Dendritic cell treated with granulocyte-macrophage colony-stimulating factor and Interleukin-4, amounts not matched to agents 40 ng/mL and 50 ng/mL, for 4 days (primary cell): ENCODE data around the gene SLC2A9.
A peak's percentile ranks its signal among the peaks of the same experiment; 100 is the strongest.

Experiments
- H3K27ac Mint-ChIP-seq: one replicate; pipeline ENCODE4 v1.8.0; 2022; ENCODE audit warnings: mild to moderate bottlenecking, mixed read lengths
- H3K27me3 Mint-ChIP-seq: one replicate; pipeline ENCODE4 v1.8.0; 2022; ENCODE audit warnings: mild to moderate bottlenecking, mixed read lengths
- H3K36me3 Mint-ChIP-seq: one replicate; pipeline ENCODE4 v1.8.0; 2022; ENCODE audit warnings: low read depth, mixed read lengths
- H3K4me1 Mint-ChIP-seq: one replicate; pipeline ENCODE4 v1.8.0; 2022; ENCODE audit warnings: low read depth, mixed read lengths
- H3K4me3 Mint-ChIP-seq: one replicate; pipeline ENCODE4 v1.8.0; 2022; ENCODE audit warnings: mild to moderate bottlenecking, moderate library complexity, mixed read lengths
- H3K9me3 Mint-ChIP-seq: one replicate; pipeline ENCODE4 v1.8.0; 2022; ENCODE audit warnings: mixed read lengths
- intact Hi-C: fragments of 100-400 bp; cut with micrococcal nuclease; formaldehyde crosslinking; loops from one replicate; pipeline ENCODE4 v1.15.0; 2022

The SLC2A9 gene

DNA sequence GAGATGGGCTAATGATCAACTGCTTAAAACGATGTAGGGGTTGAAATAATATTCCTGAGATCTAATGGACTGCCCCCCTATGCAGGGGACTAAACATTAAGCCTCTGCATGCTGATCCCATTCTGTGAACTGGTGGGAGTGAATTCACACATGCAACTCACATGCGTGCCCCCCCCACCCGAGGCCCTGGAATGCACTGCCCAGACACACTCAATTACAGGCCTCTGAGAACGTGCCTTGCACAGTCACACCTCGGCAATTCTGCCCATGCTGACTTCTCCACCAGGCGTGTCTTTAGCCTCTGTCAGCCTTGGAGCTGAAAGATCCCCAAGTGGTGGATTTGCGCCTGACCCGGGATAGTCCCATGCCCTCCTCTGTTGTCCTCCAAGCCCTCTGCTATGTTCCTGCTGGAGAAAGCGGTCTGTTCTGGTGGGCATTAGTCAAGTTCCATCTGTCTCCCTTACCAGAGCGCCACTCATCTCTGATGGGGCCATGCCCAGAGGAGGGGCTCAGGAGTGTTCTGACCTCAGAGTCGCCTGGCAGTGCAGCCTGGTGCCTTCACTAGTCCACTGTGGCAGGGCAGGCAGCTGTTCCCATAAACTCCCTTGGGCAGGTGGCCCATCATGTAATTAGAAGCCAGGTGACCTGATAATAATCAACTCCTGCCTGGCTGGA lies 153.4 kb downstream of the SLC2A9 start:
- Mint-ChIP-seq H3K27me3 (no peaks in the 10 kb centered on the region), H3K4me1 (no peaks in the 10 kb centered on the region), H3K9me3 (no peaks in the 10 kb centered on the region), H3K27ac (no peak overlapping the region), H3K36me3 (peaks cover 52% of the 10 kb centered on the region), H3K4me3 (no peak overlapping the region)
- intact Hi-C loops = no loop called here

DNA sequence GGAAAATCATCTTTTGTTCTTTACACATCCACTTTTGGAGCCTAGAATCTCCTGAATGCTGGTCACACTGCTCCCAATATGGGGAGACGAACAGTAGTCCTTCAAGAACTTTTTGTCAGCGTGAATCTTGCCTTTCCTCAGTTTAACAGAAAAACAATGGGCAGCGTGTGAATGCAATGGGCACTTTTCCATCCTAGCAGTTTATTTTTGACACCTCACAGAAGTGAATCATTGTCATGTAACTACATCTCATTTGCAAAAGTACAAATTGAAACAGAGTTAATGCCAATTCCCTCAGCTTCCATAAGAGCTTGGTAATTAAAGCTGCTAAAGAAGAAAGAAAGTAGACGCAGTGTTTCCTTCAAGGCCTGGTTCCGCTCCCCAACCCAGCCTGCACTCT lies 154.4 kb downstream of the SLC2A9 start:
- intact Hi-C loops = no loop called here
- peaks cover 58% of the 10 kb centered on the region for H3K36me3 Mint-ChIP-seq
- H3K4me3 Mint-ChIP-seq = no peak overlapping the region
- no peak overlapping the region for H3K27ac Mint-ChIP-seq
- H3K4me1 Mint-ChIP-seq = no peaks in the 10 kb centered on the region
- no peaks in the 10 kb centered on the region for H3K27me3 Mint-ChIP-seq
- H3K9me3 Mint-ChIP-seq = no peaks in the 10 kb centered on the region

GRCh38 chr4:9861561-9861960 lies 159.7 kb downstream of the SLC2A9 start:
- peaks cover 66% of the 10 kb centered on the region for H3K36me3 Mint-ChIP-seq
- H3K27ac Mint-ChIP-seq = no peak overlapping the region
- intact Hi-C loops = no loop called here
- no peaks in the 10 kb centered on the region for H3K4me1 Mint-ChIP-seq
- peaks cover 7% of the 10 kb centered on the region for H3K9me3 Mint-ChIP-seq
- H3K27me3 Mint-ChIP-seq = no peaks in the 10 kb centered on the region
- H3K4me3 Mint-ChIP-seq = no peak overlapping the region

- intact Hi-C loops = no loop called here
- Mint-ChIP-seq H3K4me1 (peaks cover 12% of the 10 kb centered on the region), H3K9me3 (peaks cover 17% of the 10 kb centered on the region), H3K27ac (no peak overlapping the region), H3K27me3 (no peaks in the 10 kb centered on the region), H3K36me3 (peaks cover 64% of the 10 kb centered on the region), H3K4me3 (no peak overlapping the region)
Measured at GRCh38 chr4:9859810-9860209, 161.5 kb downstream of the SLC2A9 start.

DNA sequence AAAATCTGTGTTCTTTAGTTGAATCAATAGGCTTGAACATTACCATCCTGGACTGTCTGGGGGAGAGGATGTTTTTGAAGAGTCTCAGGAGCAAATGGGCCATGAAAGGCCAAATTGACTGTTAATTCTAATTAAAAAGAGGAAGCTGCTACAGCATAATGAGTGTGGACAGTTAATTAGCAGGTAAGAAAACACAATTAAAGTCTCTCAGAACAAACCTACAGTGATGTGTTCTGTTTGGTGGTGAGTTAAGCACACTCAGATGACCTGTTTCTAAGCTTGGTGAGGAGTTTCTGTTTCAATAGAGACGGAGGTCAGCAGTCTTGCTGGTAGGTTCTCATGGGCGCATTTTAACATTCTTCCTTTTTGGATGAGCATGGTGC lies 171.8 kb downstream of the SLC2A9 start:
- Mint-ChIP-seq H3K9me3 (no peaks in the 10 kb centered on the region), H3K27me3 (no peaks in the 10 kb centered on the region), H3K36me3 (peaks cover 15% of the 10 kb centered on the region), H3K27ac (peak overlapping the region; percentile 81), H3K4me3 (no peak overlapping the region), H3K4me1 (peaks cover 27% of the 10 kb centered on the region)
- intact Hi-C loops = no loop called here

GRCh38 chr4:9847968-9848748 lies 173.1 kb downstream of the SLC2A9 start:
- H3K4me1 Mint-ChIP-seq = peaks cover 27% of the 10 kb centered on the region
- no peaks in the 10 kb centered on the region for H3K27me3 Mint-ChIP-seq
- H3K4me3 Mint-ChIP-seq = no peak overlapping the region
- H3K27ac Mint-ChIP-seq = peak overlapping the region; percentile 81
- intact Hi-C loops = no loop called here
- peaks cover 2% of the 10 kb centered on the region for H3K9me3 Mint-ChIP-seq
- peaks cover 15% of the 10 kb centered on the region for H3K36me3 Mint-ChIP-seq

DNA sequence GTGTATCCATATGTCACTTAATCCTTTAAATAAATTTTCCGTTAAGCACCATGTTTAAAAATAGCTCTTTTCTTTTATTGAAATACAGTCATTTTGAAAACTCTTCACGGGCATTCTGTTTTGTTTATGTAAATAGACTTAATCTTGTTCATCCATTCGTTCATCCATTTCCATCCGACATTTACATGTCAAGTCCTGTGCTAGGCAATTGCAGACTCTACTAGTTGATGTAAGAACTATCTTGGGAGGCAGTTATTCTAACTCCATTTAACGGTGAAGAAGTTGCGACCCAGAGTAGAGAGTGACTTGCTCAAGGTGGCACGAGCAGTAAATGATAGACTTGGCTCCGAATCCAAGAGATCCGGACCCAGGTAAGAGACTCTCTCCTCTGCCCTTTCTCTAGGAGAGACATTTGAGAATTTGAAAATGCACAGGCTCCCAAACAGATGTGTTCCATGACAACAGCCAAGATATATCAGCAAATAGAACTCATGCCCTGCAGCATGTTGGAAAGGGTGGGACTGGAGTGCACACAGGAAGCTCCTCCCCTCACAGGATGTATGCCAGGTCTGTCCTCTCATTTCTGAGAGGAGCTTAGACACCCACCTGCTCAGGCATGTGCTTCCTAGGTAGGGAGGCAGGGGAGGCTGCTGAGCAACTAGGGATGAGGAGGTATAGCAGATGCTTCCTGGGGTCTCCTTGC lies 175.4 kb downstream of the SLC2A9 start:
- H3K4me1 Mint-ChIP-seq = peaks cover 27% of the 10 kb centered on the region
- no peaks in the 10 kb centered on the region for H3K27me3 Mint-ChIP-seq
- H3K9me3 Mint-ChIP-seq = peaks cover 21% of the 10 kb centered on the region
- no peak overlapping the region for H3K4me3 Mint-ChIP-seq
- intact Hi-C loops = no loop called here
- H3K36me3 Mint-ChIP-seq = peaks cover 26% of the 10 kb centered on the region
- H3K27ac Mint-ChIP-seq = no peak overlapping the region

GRCh38 chr4:9841072-9841471 lies 180.2 kb downstream of the SLC2A9 start:
- Mint-ChIP-seq H3K4me3 (no peak overlapping the region), H3K27me3 (no peaks in the 10 kb centered on the region), H3K4me1 (no peaks in the 10 kb centered on the region), H3K27ac (no peak overlapping the region), H3K9me3 (peaks cover 26% of the 10 kb centered on the region), H3K36me3 (peaks cover 24% of the 10 kb centered on the region)
- intact Hi-C loops = no loop called here

DNA sequence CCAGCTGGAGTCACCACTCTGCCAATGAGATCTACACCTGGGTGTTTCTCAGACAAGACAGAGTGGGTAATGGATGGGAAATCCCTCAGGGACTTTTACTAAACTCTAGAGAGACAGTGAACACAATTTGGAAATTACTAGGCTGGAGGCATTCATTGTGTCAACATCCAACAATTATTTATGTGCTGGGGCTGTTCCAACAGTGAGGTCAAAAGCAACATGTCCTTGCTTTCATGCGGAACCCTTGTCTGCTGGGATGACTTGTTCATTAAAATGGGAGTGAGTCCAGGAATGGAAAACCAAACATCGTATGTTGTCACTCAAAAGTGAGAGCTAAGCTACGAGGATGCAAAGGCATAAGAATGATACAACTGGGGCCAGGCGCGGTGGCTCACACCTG lies 185.9 kb downstream of the SLC2A9 start:
- H3K4me3 Mint-ChIP-seq = no peak overlapping the region
- no peak overlapping the region for H3K27ac Mint-ChIP-seq
- H3K27me3 Mint-ChIP-seq = no peaks in the 10 kb centered on the region
- H3K36me3 Mint-ChIP-seq = peaks cover 56% of the 10 kb centered on the region
- no peaks in the 10 kb centered on the region for H3K4me1 Mint-ChIP-seq
- no peaks in the 10 kb centered on the region for H3K9me3 Mint-ChIP-seq
- intact Hi-C loops = no loop called here

DNA sequence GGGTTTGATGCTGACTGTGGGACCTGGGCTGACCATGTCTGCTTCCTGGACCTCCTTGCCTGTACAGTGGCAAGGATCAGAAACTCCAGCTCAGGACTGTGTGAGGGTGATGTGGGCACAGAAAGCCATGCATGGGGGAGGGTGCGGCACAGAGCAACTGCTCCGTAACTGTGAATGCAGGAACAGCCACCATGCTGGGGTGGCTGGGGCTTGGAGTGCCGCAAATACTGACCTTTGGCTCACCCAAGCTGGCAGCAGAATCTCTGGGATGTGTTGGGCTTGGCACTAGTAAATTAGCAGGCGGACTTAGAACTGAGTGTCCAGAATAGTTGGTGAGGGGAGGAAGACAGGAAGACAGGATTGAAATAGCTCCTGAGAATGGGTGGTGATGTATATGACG lies 187.9 kb downstream of the SLC2A9 start:
- H3K36me3 Mint-ChIP-seq = peaks cover 71% of the 10 kb centered on the region
- intact Hi-C loops = no loop called here
- no peak overlapping the region for H3K4me3 Mint-ChIP-seq
- no peaks in the 10 kb centered on the region for H3K9me3 Mint-ChIP-seq
- no peak overlapping the region for H3K27ac Mint-ChIP-seq
- no peaks in the 10 kb centered on the region for H3K4me1 Mint-ChIP-seq
- H3K27me3 Mint-ChIP-seq = no peaks in the 10 kb centered on the region

DNA sequence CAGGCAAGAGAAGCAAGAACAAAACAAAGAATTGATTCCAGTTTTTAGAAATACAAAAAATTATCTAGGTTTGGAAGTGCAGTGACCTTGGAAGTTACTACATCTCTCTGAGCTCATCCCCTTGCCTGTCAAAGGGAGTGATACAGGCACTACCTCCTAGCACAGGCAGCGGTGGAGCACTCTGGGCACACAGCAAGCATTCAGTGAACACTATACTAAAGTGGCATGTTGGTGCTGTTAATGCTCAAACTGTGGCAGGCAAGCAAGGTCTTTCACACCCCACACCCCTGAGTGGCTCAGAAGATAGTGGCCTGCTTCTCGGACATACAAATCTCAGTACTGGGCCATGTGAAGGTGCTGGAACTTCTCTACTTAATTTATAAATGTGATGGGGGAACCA lies 188.7 kb downstream of the SLC2A9 start:
- H3K36me3 Mint-ChIP-seq = peaks cover 71% of the 10 kb centered on the region
- no peaks in the 10 kb centered on the region for H3K4me1 Mint-ChIP-seq
- no peak overlapping the region for H3K4me3 Mint-ChIP-seq
- no peak overlapping the region for H3K27ac Mint-ChIP-seq
- intact Hi-C loops = no loop called here
- no peaks in the 10 kb centered on the region for H3K9me3 Mint-ChIP-seq
- H3K27me3 Mint-ChIP-seq = no peaks in the 10 kb centered on the region

GRCh38 chr4:9826551-9826950 lies 194.7 kb downstream of the SLC2A9 start:
- H3K4me3 Mint-ChIP-seq = no peak overlapping the region
- intact Hi-C loops = no loop called here
- H3K9me3 Mint-ChIP-seq = no peaks in the 10 kb centered on the region
- no peak overlapping the region for H3K27ac Mint-ChIP-seq
- no peaks in the 10 kb centered on the region for H3K4me1 Mint-ChIP-seq
- peaks cover 66% of the 10 kb centered on the region for H3K36me3 Mint-ChIP-seq
- H3K27me3 Mint-ChIP-seq = no peaks in the 10 kb centered on the region

- no peaks in the 10 kb centered on the region for H3K27me3 Mint-ChIP-seq
- H3K4me3 Mint-ChIP-seq = no peak overlapping the region
- H3K4me1 Mint-ChIP-seq = no peaks in the 10 kb centered on the region
- no peak overlapping the region for H3K27ac Mint-ChIP-seq
- no peaks in the 10 kb centered on the region for H3K9me3 Mint-ChIP-seq
- intact Hi-C loops = no loop called here
- H3K36me3 Mint-ChIP-seq = peaks cover 51% of the 10 kb centered on the region
Measured at GRCh38 chr4:9825049-9825448, 196.2 kb downstream of the SLC2A9 start.

GRCh38 chr4:9820343-9820742 lies 201.0 kb downstream of the SLC2A9 start:
- no peaks in the 10 kb centered on the region for H3K9me3 Mint-ChIP-seq
- peaks cover 41% of the 10 kb centered on the region for H3K36me3 Mint-ChIP-seq
- H3K27me3 Mint-ChIP-seq = no peaks in the 10 kb centered on the region
- no peak overlapping the region for H3K27ac Mint-ChIP-seq
- intact Hi-C loops = no loop called here
- H3K4me1 Mint-ChIP-seq = peaks cover 11% of the 10 kb centered on the region
- no peak overlapping the region for H3K4me3 Mint-ChIP-seq
